HCT116 (cell line): Measurements from ENCODE around the gene GAS2L2. TPM values are rescaled to one million over a fixed set of nuclear protein-coding genes. Genes with fewer than 3 reads are reported as not detected.

Experiments
- ATAC-seq: fragments of 200-7000 bp; cut with Tn5 transposase; 2 replicates; pipeline ENCODE4 v1.9.1; 2020; ENCODE audit warnings: mild to moderate bottlenecking, moderate library complexity
- BruUV-seq: library from RNA; stranded (reverse); fragments of 400-500 nt; replicated peaks from 2 replicates; lab custom pipeline; 2021; lab: Mats Ljungman, UMichigan
- CTCF ChIA-PET: fragments of 300-600 bp; sonication (Branson Sonifier 250); formaldehyde crosslinking; loops from one replicate; lab custom pipeline; 2021; ENCODE audit warnings: antibody characterized with exemption; lab: Charles Lee
- POLR2A ChIA-PET: fragments of 300-600, 350-600 bp; sonication (Branson Sonifier 250); formaldehyde crosslinking; loops from one replicate; lab custom pipeline; 2021; ENCODE audit warnings: antibody characterized with exemption; lab: Charles Lee
- RAD21 ChIA-PET, 2 experiments: fragments of 300-600 bp; sonication (Branson Sonifier 250); formaldehyde crosslinking; loops; one replicate each; lab custom pipeline; 2023; ENCODE audit warnings: low total read pairs in 2 of 2; ENCODE audit not compliant: uncharacterized antibody in 2 of 2, unreplicated experiment in 2 of 2, low non-redundant PET in 1 of 2; lab: Charles Lee
- DNase-seq: peaks from one replicate; pipeline ENCODE4 v3.0.0-alpha.2; 2010; ENCODE audit warnings: low read depth, low spot score
- H2AFZ ChIP-seq: fragments of 200-600 bp; shearing (Covaris generic), sonication (generic); 2 replicates; pipeline ENCODE4 v1.6.1; 2017; ENCODE audit warnings: low read depth, mixed run types, mixed read lengths, antibody characterized with exemption, low read length; ENCODE audit not compliant: poor library complexity, severe bottlenecking
- H3K27ac ChIP-seq: 2 replicates; pipeline ENCODE4 v1.5.1; 2012; ENCODE audit warnings: low read depth, low read length
- H3K27me3 ChIP-seq: fragments of 200-600 bp; sonication (generic); 2 replicates; pipeline ENCODE4 v1.6.1; 2016; ENCODE audit warnings: mixed run types, low read length, mixed read lengths; ENCODE audit not compliant: insufficient read depth
- H3K36me3 ChIP-seq, 2 experiments: fragments of 200-500 bp in 1 of 2; fragments of 200-600 bp in 1 of 2; sonication (Bioruptor generic) in 1 of 2; sonication (generic) in 1 of 2; 2 replicates each; pipeline versions ENCODE4 v1.5.1 to v1.6.1; 2014 to 2016; ENCODE audit warnings: low read length in 2 of 2, inconsistent platforms in 1 of 2, mixed read lengths in 1 of 2, mixed run types in 1 of 2; ENCODE audit not compliant: insufficient read depth in 2 of 2, control insufficient read depth in 1 of 2
- H3K4me1 ChIP-seq, 2 experiments: fragments of 200-600 bp in 1 of 2; sonication (generic) in 1 of 2; 2 replicates each; pipeline versions ENCODE4 v1.5.1 to v1.6.1; 2012 to 2017; ENCODE audit warnings: low read length in 2 of 2, inconsistent platforms in 1 of 2, mild to moderate bottlenecking in 1 of 2, mixed read lengths in 1 of 2, mixed run types in 1 of 2, moderate library complexity in 1 of 2; ENCODE audit not compliant: insufficient read depth in 2 of 2, control insufficient read depth in 1 of 2
- H3K4me2 ChIP-seq: fragments of 200-600 bp; sonication (generic); 2 replicates; pipeline ENCODE4 v1.6.1; 2017; ENCODE audit warnings: mixed run types, low read length, mixed read lengths
- H3K4me3 ChIP-seq, 2 experiments: fragments of 200-600 bp in 1 of 2; sonication (generic) in 1 of 2; replicated peaks in 1 of 2; 2 replicates each; pipeline ENCODE4 v1.5.1; 2011 to 2016; ENCODE audit warnings: low read length in 2 of 2, control low read depth in 1 of 2, low read depth in 1 of 2, mild to moderate bottlenecking in 1 of 2, mixed read lengths in 1 of 2, mixed run types in 1 of 2
- H3K79me2 ChIP-seq: fragments of 200-600 bp; sonication (generic); 2 replicates; pipeline ENCODE4 v1.6.1; 2017; ENCODE audit warnings: mild to moderate bottlenecking, mixed run types, low read length, moderate library complexity, mixed read lengths; ENCODE audit not compliant: insufficient read depth
- H3K9ac ChIP-seq: fragments of 200-600 bp; sonication (generic); 2 replicates; pipeline ENCODE4 v1.6.1; 2016; ENCODE audit warnings: low read length, mixed read lengths
- H3K9me2 ChIP-seq: fragments of 200-600 bp; sonication (generic), shearing (Covaris generic); 2 replicates; pipeline ENCODE4 v1.6.1; 2017; ENCODE audit warnings: mixed run types, mild to moderate bottlenecking, moderate library complexity; ENCODE audit not compliant: insufficient read depth
- H3K9me3 ChIP-seq, 2 experiments: fragments of 200-500 bp in 1 of 2; fragments of 200-600 bp in 1 of 2; sonication (Bioruptor generic) in 1 of 2; sonication (generic) in 1 of 2; 2 replicates each; pipeline ENCODE4 v1.6.1; 2014 to 2017; ENCODE audit warnings: low read length in 2 of 2, mixed read lengths in 2 of 2, inconsistent platforms in 1 of 2, low read depth in 1 of 2, mild to moderate bottlenecking in 1 of 2, mixed run types in 1 of 2, moderate library complexity in 1 of 2; ENCODE audit not compliant: control insufficient read depth in 1 of 2, insufficient read depth in 1 of 2
- H4K20me1 ChIP-seq: fragments of 200-600 bp; sonication (generic), shearing (Covaris generic); 2 replicates; pipeline ENCODE4 v1.6.1; 2017; ENCODE audit warnings: mixed run types, mild to moderate bottlenecking, moderate library complexity; ENCODE audit not compliant: insufficient read depth
- CBX3 ChIP-seq: IDR thresholded peaks from 2 replicates; pipeline ENCODE4 v1.6.1; 2012; ENCODE audit warnings: low read depth
- CEBPB ChIP-seq: IDR thresholded peaks from 2 replicates; pipeline ENCODE4 v1.6.1; 2012; ENCODE audit warnings: low read depth
- EGR1 ChIP-seq: IDR thresholded peaks from 2 replicates; pipeline ENCODE4 v1.6.1; 2012; ENCODE audit warnings: low read depth
- ELF1 ChIP-seq: IDR thresholded peaks from 2 replicates; pipeline ENCODE4 v1.6.1; 2012; ENCODE audit warnings: low read depth, borderline replicate concordance
- EZH2phosphoT487 ChIP-seq: fragments of 200-600 bp; IDR thresholded peaks from 2 replicates; pipeline ENCODE4 v1.6.1; 2018; ENCODE audit warnings: antibody characterized with exemption, borderline replicate concordance
- JUND ChIP-seq: IDR thresholded peaks from 2 replicates; pipeline ENCODE4 v1.6.1; 2012
- POLR2A ChIP-seq: IDR thresholded peaks from 2 replicates; pipeline ENCODE4 v1.7.0; 2011; ENCODE audit warnings: borderline replicate concordance; ENCODE audit not compliant: insufficient read depth, insufficient read length; ENCODE audit errors: extremely low read depth
- RAD21 ChIP-seq: IDR thresholded peaks from 2 replicates; pipeline ENCODE4 v1.6.1; 2012; ENCODE audit warnings: low read depth, mild to moderate bottlenecking
- SIN3A ChIP-seq: IDR thresholded peaks from 2 replicates; pipeline ENCODE4 v1.6.1; 2012; ENCODE audit warnings: low read depth
- TCF7L2 ChIP-seq: IDR thresholded peaks from 2 replicates; pipeline ENCODE4 v1.7.0; 2011; ENCODE audit warnings: borderline replicate concordance, inconsistent platforms; ENCODE audit not compliant: insufficient read depth, insufficient read length; ENCODE audit errors: extremely low read depth
- ZFX ChIP-seq: fragments of 450-650 bp; IDR thresholded peaks from 2 replicates; pipeline ENCODE4 v1.6.1; 2017
- ZNF274 ChIP-seq: fragments of 200-500 bp; sonication (Bioruptor generic); IDR thresholded peaks from 2 replicates; pipeline ENCODE4 v1.6.1; 2014; ENCODE audit warnings: mild to moderate bottlenecking, low read depth, low read length, inconsistent platforms
- intact Hi-C: fragments of 100-400 bp; cut with micrococcal nuclease; formaldehyde crosslinking; loops from 2 replicates; pipeline ENCODE4 v1.10.0; 2022
- total RNA-seq: library from RNA; stranded (reverse); gene quantifications from one replicate; pipeline ENCODE4 v1.2.1, GENCODE V29; 2021; ENCODE audit not compliant: unreplicated experiment
- TF ChIP-seq, protein P1 (sequence below): IDR thresholded peaks from 2 replicates; pipeline ENCODE4 v1.6.1; 2012; ENCODE audit warnings: low read depth
- TF ChIP-seq, protein P2 (sequence below): IDR thresholded peaks from 2 replicates; pipeline ENCODE4 v1.6.1; 2011; ENCODE audit warnings: mild to moderate bottlenecking, low read length, moderate library complexity; ENCODE audit not compliant: insufficient replicate concordance; ENCODE audit errors: extremely low read depth
- TF ChIP-seq, protein P3 (sequence below): IDR thresholded peaks from 2 replicates; pipeline ENCODE4 v1.6.1; 2012

GAS2L2 gene
- total RNA-seq, 1 experiment from 2014 or later, result not detected

DNA sequence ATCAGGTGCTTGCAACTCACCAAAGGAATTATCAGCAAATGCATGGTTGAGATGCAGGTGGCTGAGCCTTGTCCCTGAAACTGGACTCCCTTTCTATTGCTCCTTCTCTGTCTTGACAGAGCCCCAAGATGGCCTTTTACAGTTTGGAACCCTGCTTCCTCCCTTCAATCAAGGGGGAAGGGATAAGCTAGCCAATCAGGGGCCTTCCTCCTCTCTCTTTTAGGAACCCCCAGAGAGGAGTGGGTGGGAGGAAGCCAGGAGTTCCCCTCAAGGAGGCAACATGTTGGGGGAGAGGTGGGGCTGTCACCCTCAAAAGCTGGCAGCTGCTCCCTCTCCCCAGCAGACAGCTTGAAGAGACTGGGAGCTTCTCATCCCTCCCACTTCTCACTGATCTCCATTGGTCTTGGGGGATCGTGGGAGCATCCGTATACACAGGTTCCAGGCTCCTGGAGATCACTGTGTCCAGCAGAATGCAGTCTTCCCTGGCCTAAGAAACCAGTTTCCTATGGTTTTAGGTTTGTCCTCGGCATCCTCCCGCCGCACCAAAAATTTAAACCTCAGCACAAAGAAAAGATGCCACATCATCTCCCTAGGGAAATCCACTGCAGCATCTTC lies 14.4 kb downstream of the GAS2L2 start:
- Histone ChIP-seq H3K27ac (no peak overlapping the region), H2AFZ (no peak overlapping the region), H3K4me3 (no peak overlapping the region), H3K9me2 (no peaks in the 10 kb centered on the region), H3K27me3 (no peaks in the 10 kb centered on the region), H3K9me3 (no peaks in the 10 kb centered on the region), H3K36me3 (no peaks in the 10 kb centered on the region), H3K9ac (no peak overlapping the region), H3K4me2 (no peak overlapping the region), H3K4me1 (no peaks in the 10 kb centered on the region), H3K79me2 (no peaks in the 10 kb centered on the region), H4K20me1 (no peaks in the 10 kb centered on the region)
- ChIA-PET RAD21 (no interaction called here), CTCF (no interaction called here), POLR2A (no interaction called here)
- ATAC-seq (no peak), DNase-seq (no peak)
- no peak for TF ChIP-seq CEBPB
- no peak for TF ChIP-seq CBX3
- no peak for TF ChIP-seq ZNF274
- TF ChIP-seq ELF1, result no peak
- BruUV-seq, result no TSS peak
- intact Hi-C loops, result no loop called here

DNA sequence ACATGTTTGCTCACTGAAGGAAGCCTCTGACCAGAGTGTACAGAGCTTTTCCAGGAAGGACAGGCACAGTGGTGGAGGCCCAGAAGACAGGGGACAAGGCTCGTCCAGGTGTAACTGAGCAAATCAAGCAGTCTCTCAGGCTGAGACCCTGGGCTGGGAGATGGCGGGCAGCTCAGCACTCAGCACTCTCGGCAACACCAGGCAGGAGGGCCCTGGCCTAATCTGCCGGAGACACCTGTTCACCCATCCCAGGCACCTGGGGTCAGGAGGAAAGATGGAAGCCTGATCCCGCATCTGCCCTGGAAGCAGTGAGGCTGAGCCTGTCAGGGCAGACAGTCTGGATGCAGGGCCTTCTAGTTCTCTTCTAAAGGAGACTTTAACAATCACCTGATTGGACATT lies 16.8 kb downstream of the GAS2L2 start:
- no peak overlapping the region for H3K9ac ChIP-seq
- no peak for ATAC-seq
- H4K20me1 ChIP-seq, result no peaks in the 10 kb centered on the region
- no peak overlapping the region for H3K4me2 ChIP-seq
- ChIA-PET CTCF (no interaction called here), POLR2A (no interaction called here), RAD21 (no interaction called here)
- H3K79me2 ChIP-seq, result no peaks in the 10 kb centered on the region
- H3K36me3 ChIP-seq, result no peaks in the 10 kb centered on the region
- no peak for DNase-seq
- no peaks in the 10 kb centered on the region for H3K9me3 ChIP-seq
- no peaks in the 10 kb centered on the region for H3K9me2 ChIP-seq
- no TSS peak for BruUV-seq
- H3K4me1 ChIP-seq, result no peaks in the 10 kb centered on the region
- H3K27me3 ChIP-seq, result no peaks in the 10 kb centered on the region
- intact Hi-C loops, result no loop called here
- H3K4me3 ChIP-seq, result no peak overlapping the region
- H3K27ac ChIP-seq, result no peak overlapping the region
- H2AFZ ChIP-seq, result no peak overlapping the region
- TF ChIP-seq RAD21 (no peak), ELF1 (no peak), EZH2phosphoT487 (no peak), SIN3A (no peak), TCF7L2 (no peak), ZFX (no peak), POLR2A (no peak), JUND (no peak), EGR1 (no peak)
- TF ChIP-seq, protein P1, sequence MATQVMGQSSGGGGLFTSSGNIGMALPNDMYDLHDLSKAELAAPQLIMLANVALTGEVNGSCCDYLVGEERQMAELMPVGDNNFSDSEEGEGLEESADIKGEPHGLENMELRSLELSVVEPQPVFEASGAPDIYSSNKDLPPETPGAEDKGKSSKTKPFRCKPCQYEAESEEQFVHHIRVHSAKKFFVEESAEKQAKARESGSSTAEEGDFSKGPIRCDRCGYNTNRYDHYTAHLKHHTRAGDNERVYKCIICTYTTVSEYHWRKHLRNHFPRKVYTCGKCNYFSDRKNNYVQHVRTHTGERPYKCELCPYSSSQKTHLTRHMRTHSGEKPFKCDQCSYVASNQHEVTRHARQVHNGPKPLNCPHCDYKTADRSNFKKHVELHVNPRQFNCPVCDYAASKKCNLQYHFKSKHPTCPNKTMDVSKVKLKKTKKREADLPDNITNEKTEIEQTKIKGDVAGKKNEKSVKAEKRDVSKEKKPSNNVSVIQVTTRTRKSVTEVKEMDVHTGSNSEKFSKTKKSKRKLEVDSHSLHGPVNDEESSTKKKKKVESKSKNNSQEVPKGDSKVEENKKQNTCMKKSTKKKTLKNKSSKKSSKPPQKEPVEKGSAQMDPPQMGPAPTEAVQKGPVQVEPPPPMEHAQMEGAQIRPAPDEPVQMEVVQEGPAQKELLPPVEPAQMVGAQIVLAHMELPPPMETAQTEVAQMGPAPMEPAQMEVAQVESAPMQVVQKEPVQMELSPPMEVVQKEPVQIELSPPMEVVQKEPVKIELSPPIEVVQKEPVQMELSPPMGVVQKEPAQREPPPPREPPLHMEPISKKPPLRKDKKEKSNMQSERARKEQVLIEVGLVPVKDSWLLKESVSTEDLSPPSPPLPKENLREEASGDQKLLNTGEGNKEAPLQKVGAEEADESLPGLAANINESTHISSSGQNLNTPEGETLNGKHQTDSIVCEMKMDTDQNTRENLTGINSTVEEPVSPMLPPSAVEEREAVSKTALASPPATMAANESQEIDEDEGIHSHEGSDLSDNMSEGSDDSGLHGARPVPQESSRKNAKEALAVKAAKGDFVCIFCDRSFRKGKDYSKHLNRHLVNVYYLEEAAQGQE, result no peak
- TF ChIP-seq, protein P2, sequence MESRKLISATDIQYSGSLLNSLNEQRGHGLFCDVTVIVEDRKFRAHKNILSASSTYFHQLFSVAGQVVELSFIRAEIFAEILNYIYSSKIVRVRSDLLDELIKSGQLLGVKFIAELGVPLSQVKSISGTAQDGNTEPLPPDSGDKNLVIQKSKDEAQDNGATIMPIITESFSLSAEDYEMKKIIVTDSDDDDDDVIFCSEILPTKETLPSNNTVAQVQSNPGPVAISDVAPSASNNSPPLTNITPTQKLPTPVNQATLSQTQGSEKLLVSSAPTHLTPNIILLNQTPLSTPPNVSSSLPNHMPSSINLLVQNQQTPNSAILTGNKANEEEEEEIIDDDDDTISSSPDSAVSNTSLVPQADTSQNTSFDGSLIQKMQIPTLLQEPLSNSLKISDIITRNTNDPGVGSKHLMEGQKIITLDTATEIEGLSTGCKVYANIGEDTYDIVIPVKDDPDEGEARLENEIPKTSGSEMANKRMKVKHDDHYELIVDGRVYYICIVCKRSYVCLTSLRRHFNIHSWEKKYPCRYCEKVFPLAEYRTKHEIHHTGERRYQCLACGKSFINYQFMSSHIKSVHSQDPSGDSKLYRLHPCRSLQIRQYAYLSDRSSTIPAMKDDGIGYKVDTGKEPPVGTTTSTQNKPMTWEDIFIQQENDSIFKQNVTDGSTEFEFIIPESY, result no peak
- TF ChIP-seq, protein P3, sequence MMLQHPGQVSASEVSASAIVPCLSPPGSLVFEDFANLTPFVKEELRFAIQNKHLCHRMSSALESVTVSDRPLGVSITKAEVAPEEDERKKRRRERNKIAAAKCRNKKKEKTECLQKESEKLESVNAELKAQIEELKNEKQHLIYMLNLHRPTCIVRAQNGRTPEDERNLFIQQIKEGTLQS, result no peak
